Measurements from ENCODE around the gene TCF7L2.
A peak's percentile ranks its signal among the peaks of the same experiment; 100 is the strongest.

Gene TCF7L2

DNA sequence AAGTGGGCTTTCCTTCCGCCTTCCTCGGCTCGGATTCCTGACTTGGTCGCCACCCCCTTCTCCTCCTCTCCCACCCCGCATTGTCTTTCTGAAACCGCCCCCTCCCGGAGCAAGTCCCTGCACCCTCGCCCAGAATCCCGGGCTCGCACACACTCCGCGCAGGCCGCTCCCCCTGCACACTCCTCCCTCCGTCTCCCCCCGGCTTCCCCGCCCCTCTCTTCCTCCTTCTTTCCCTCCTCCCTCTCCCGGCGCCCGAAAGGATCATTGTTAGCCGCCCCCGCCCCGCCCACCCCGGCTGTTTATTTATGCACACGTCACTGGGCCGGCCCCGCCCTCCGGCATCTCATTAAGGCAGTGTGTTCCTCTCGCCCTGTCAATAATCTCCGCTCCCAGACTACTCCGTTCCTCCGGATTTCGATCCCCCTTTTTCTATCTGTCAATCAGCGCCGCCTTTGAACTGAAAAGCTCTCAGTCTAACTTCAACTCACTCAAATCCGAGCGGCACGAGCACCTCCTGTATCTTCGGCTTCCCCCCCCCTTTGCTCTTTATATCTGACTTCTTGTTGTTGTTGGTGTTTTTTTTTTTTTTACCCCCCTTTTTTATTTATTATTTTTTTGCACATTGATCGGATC is at the start of gene TCF7L2:
Gene TCF7L2, plus strand, starts transcription at position 373 of the 633 bp plus-strand sequence. CDS start 510 bp downstream, outside the sequence.
- peak; percentile 18 for DNase-seq (ENCODE audit: low read depth)

DNA sequence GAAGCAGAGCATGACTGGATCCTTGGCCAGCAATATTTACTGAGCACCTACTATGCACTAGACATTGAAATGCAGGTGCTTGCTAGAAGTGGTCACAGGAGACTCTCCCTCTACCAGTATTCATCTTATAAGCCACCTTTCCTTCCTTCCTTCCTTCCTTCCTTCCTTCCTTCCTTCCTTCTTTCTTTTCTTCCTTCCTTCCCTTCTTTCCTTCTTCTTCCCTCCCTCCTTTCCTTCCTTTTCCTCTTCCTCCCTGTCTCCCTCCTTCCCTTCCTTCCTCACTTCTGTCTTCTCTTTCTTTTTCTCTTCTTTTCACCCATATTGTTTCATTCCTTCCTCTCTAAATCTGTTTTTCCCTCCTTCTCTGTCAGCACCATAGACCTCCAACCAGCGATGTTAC is 47.3 kb upstream of the TCF7L2 start:
- DNase-seq (ENCODE audit: low read depth), result no peak

DNA sequence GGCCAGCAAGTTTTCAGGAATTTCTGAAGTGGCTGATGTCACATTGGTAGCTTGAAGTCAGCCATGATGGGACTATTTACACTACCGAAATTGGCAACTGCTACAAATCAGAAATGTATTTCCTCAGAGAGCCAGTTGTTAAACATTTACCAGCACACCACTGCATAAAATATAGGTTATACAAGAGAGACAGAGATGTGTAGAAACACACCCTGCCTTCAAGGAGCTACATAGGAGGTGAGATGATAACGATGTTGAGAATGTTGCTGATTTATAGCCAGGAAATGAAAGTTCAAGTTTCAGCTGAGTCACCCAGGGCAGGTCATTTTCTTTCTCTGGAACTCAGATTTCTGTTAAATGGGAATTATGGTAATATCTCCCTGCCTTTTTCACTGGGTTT is 46.0 kb upstream of the TCF7L2 start:
- DNase-seq (ENCODE audit: low read depth), result no peak

DNA sequence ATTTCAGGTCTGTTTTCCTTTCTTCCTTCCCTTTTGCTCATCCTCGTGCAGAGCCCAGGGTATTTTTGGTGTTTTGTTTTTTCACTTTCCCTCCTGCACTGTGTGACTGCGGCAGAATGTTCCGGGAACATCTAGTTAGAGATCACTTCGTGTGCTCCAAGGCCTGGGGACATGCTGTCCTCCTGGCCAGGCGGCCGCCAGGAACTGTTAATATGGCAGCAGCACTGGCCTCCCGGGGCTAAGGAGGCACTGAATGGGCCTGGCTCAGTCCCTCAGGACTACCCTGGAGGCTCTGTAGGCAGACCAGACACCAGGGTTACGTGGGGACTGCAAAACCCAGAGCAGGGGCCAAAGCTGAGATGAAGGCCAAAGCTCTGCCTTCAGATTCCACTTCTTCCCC is 43.1 kb upstream of the TCF7L2 start:
- no peak for DNase-seq (ENCODE audit: low read depth)

DNA sequence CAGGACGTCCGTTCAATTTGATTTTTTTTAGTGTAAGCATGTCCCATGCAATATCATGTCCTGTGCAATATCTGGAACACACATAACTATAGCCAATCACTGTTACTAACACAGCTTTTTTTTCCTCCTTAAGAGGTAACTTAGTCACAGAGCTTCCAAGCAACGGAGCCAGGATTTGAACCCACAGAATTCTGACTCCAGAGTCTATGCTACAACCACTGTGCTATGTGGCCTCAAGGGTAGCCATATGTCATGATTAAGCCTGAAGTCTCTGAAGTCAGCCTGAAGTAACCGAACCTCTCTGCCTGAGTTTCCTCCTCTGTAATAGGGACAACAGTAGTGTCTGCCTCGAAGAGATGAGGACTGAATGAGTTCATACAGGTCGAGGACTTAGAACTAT is 42.2 kb upstream of the TCF7L2 start:
- DNase-seq (ENCODE audit: low read depth), result no peak

DNA sequence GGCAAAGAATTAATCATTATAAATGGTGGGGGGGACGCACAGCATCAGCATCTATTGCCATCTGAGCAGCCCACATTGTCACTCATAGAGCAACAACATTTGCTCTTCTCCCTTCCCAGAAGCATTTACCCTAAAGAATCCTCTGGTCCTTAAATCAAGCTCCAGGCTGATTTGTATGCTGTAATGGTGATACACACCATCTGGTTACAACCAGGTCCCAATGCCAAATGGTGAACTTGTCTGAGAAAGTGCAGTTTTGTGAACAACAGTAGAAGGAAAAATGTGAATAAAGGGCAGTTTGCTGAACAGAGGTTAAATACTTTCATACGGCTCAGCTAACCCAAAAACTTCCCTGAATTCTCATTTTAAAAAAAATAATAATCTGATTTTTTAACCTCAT is 38.8 kb upstream of the TCF7L2 start:
- DNase-seq (ENCODE audit: low read depth), result no peak

DNA sequence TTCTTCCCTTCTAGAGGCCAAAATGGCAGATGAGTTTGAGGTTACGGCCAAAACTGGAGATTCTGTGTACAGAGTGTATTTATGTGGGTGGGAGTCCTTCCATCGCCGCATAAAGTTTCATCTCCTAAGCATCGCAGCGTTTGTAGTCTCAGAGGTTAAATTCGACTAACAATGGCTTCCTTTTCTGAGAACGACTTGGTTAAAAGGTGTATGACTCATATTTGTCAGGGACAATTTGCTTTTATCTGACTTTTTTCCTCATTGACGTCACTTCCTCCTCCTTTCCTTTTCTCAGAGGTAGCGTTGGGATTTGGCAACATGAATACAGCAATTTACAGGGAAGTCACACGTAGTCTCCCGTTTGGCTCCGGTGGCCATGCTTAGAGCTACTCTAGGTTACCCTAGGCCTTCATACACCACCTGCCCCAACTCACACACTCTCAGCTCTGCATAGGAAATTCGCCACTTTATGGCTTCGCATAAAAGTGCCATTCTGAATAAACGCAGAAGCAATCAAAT is 37.6 kb upstream of the TCF7L2 start:
- DNase-seq (ENCODE audit: low read depth), result no peak

DNA sequence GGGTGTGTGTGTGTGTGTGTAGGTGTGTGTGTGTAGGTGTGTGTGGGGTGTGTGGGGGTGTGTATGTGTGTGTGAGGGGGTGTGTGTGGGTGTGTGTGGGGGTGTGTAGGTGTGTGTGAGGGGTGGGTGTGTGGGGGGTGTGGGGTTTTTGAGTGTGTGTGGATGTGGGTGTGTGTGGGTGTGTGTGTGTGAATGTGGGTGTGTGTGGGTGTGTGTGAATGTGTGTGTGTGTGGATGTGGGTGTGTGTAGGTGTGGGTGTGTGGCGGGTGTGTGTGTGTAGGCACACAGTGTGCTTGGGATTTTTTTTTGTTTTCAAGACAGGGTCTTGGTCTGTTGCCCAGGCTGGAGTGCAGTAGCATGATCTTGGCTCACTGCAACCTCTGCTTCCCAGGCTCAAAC is 36.8 kb upstream of the TCF7L2 start:
- DNase-seq (ENCODE audit: low read depth), result no peak

DNA sequence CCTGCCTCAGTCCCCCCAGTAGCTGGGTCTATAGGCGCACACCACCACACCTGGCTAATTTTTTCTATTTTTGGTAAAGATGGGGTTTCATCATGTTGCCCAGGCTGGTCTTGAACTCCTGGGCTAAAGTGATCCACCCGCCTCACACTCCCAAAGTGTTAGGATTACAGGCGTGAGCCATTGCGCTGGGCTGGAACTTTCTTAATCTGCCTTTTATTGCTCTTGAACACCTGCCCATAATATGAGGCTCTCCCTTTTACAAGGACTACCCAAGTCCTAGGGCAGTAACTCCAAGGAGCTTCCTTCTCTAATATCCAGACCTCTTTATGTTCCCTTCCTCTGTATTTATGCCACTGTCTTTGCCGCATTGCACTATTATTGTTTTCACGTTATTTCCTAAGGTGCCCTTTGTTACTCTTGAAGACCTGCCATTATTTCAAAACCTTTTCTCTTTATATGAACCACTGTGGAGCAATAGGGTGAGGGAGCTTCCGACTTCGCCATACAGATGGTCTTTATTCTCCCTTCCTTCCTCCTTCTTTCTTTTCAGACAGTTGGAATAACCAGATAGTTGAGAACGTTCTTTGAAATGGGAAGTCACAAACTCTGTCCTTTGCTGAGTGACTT is 36.3 kb upstream of the TCF7L2 start:
- DNase-seq (ENCODE audit: low read depth), result no peak

DNA sequence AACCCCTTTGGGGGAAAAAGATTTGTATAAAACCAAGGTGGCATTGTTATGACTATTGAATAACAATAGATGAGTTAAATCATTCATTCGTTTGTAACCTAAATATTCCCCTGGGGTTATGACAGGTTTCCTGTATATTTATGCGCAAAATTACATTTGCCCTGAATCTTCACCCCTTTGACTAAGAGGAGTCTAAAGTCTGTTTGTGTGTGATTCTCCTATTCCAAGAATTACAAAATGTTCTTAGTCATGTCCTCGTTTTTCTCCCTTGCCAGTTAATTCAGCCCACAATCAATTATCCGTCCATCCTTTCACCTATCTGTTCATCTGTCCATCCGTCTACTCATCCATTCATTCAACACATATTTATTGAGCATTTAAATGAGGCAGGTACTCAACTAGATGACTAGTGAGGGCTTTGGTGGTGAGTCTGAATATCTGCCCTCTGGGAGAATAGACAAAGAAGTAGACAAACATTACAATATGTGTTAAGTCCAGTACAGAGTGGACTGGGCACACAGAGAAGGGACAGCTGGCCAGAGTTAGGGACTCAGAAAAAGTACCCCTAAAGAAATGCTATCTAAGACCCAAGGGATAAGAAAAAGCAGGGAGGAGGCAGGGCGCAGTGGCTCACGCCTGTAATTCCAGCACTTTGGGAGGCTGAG is 35.6 kb upstream of the TCF7L2 start:
- no peak for DNase-seq (ENCODE audit: low read depth)

DNA sequence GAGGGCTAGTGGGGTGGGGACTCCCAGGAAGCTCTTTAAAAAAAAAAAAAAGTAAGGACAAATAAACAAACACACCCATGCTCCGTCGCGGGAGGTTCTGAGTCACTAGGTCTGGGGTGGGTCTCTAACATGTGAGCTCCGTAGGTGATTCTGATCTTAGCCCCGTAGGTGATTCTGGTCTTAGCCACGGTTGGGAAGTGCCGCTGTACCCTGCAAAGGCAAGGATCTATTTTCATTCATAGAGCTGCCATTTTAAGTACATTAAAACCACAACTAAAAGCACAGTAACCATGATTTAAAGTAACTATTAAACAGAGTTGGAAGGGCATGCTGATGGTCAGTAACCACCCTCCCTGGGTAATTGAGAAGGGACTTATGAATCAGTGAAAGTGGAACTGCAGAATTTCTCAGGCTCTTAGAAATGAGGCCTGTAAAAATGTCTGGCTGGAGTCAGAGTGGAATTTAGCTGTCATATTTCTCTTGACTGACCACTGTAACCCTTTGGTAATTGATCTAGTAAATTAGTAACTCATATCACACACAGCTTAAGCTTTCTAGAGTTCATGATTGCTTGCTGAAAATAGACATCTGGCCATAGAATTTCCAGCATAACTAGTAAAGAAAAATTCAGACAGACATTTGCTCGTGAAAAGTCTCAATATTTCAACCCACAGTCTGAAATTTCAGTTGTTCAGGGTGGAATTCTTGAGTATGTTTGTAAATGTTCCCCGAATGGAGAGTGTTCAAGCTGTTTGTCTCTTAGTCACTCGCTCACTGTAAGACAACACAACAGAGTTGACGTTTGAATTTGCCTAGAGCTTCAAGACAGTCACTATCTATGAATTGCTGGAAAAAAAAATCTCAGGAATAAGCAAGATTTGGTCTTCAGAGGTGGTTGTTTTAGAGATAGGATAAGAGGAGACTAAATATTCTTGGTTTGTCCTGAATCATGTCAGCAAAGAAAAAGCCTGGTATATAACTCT is 34.2 kb upstream of the TCF7L2 start:
- DNase-seq (ENCODE audit: low read depth), result no peak

DNA sequence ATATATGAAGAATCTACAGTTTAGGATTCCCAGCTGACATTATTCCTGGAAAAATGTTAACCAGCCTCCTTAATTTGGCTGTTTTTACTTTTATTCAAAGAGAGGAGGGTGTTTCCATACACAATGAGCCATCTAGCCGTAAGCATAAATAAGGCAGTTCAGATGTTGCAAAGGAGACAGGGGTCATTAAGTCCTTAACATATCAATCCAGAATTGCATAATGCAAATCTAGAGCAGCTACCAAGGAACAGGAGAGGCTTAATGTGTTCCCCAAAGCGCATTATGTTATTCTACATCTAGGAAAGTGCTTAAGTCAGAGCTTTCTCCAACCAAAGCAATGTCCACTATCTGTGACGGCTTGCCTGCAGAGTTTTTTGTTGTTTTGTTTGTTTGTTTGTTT is 32.4 kb upstream of the TCF7L2 start:
- no peak for DNase-seq (ENCODE audit: low read depth)

DNA sequence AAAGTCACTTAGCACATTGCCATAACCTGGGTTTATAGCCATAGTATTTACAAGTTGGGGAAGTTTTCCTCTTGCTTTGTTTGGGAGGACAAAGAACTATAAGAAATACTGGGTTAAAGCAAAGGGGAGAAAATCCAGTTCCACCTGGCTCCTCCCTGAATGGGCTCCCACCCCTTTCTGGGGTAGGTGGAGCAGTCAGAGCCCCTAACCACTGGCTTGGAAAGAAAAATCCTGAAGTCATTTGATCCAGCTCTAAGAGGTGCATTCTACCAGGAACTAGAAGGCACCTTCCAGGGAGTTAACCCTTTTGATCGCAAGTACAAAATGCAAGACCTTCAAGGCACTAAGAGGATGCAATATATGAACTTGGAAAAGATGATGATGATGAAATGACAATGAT is 31.3 kb upstream of the TCF7L2 start:
- DNase-seq (ENCODE audit: low read depth), result no peak

DNA sequence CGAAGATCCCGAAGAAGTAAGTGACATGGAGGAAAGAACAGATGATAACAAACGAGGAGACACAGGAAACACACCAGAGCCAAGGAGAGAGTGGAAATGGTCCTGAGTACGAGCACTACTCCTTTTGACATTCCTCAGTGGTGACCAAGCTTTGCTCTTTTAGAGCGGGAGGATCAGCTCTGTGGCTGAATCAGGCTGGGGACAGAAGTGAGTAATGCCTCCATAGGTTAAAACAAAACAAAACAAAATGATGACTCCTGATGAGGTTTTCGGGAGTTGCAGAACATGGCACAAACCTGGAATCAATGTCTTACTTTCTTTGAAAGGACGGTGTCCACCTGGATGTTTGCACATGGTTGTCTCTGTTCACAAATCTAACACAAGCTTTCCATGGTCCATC is 30.3 kb upstream of the TCF7L2 start:
- no peak for DNase-seq (ENCODE audit: low read depth)

DNA sequence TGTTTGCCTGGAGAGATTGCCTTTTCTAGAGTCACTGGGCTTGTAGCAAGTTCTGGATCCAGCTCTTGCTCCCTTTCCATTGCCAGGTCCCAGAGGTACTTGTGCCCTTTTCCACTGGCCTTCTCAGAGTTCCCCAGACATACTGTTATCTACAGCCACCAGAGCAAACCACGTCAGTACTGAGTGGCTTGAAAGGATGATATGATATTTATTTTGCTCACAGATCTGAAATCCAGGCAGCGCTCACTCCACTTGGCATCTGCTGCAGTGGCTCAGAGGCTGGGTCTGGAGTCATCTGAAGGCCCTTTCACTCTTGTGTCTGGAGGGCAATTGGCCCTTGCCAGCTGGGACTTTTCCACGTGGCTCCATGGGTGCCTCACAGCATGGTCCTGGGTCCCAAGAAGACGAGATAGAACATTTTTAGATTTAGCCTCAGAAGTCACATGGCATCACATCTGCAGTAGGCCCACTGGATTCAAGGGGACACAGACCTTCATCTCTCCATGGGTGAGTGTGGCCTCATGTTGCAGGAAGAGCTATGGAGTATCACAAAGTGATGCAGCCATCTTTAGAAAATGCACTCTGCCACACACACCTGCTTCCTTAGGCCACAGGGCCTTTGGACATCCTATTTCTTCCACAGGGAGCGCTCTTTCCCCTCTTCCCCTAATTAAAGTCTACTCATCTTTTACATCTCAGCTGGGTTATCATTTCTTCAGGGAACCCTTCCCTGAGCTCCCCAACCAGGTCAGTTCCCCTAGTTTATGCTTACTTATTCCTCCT is 22.9 kb upstream of the TCF7L2 start:
- DNase-seq (ENCODE audit: low read depth), result no peak

DNA sequence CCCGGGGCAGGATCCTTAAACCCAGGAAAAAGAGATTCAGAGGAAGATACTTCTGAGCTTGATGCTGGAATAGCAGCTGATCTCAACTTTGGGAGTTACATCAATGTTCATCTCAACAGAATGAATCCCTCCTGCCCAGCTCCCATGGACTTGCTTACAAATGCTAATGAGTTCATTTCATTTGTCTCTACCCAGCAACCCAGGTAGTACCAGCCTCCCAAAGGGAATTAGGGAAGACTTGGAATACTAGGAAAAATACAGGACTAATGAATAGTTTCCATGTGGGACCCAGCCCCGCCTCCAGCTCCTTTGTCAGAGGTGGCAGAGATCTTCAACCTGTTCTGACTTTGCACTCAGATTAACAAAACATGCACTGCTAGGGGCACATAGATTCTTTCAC is 22.1 kb upstream of the TCF7L2 start:
- no peak for DNase-seq (ENCODE audit: low read depth)

DNA sequence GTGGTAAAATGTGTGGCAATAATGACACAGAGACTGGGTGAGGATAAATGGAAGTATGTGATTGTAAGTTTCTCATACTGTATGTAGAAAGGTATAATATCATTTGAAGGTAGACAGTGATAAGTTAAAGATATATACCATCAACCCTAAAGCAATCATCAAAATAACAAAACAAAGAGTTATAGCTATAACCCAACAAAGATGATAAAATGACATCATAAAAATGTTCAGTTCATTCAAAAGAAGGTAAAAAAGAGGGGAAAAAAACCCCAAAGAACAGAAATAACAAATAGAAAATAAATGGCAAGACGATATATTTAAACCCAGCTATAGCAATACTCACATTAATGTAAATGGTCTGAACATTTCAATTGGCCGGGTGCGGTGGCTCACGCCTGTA is 17.4 kb upstream of the TCF7L2 start:
- DNase-seq (ENCODE audit: low read depth), result no peak

DNA sequence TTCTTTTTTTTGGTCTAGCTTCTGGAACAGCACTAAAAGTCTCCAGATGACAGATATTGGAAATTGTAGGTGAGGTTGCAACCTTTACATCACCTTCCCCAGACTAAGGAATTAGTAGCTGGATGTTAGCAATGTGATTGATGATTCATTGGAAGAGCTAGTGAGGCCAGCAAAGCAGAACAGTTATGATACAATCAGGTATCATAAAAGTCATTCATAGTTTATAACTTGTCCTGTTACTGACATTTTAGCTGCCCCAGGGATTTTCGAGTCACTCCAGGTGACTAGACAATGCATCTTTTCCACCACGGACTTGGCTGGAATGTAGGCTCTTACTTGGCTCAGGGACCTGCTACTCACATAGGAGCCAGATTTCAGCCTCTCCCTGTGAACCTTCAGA is 15.9 kb upstream of the TCF7L2 start:
- no peak for DNase-seq (ENCODE audit: low read depth)

DNA sequence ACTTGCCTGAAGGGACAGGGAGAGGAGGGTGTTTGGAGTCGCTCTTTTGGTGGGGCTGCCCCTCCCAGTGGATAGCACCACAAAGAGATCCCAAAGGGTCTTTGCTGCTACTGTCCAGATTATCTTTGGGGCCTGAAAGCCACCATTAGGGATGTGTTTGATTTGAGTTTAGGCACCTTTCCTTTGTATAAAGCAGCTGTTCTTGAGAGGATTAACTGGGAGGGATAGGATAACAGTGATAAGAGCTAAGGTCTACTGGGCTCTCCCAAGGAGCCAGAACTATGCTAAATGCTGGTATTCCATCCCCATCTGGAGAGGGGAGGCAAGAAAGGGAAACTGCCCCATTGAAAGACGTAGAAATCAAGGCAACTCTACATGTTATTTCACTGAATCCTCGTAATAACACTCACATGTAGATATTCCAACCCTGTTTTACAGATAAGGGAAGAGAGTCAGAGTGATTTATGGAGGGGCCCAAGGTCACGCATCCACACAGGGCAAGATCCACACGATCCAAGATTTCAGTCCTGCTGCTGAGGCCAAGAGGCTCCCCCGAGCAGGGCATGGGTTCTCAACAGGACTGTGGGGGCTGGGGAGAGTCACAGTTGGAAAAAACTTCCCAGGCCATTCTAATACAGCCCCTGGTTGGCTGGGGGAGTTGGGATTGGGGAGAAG is 11.1 kb upstream of the TCF7L2 start:
- DNase-seq (ENCODE audit: low read depth), result no peak

DNA sequence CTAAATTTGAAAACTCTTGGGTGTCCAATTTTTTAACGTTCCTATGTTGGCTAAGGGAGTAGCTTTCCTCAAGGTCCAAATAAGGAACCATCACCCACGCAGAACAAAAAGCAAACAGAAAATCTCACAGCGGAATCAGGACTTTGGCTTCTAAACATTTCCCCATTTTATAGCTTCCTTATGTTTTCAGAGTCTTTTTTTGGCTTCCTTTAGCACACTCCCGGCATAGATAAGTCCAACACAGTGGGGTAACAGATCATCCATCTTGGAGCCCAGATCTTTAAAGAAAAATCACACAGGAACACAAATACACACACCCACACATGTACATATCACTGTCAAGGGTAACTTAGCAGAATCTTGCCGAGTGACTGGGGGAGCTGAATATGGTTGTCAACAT is 4.2 kb upstream of the TCF7L2 start:
- no peak for DNase-seq (ENCODE audit: low read depth)

DNA sequence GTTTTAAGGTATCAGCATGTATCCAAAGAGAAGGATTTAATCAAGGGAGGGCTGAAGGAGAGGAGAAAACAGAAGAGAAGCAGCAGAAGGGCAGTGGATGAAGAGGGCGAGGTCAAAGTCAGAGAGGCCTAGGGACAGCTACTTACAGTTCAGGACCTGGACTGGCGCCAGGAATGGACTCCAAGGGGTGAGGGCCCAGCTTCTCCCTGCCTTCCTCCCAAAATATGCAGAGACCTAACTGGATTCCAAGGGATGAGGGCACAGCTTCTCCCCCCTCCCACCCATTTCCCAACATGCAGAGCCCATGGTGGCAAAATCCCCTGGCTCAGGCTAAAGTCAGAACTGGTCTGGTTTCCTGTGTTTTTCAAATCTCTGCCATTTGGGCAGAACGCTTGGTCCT is 3.4 kb upstream of the TCF7L2 start:
- no peak for DNase-seq (ENCODE audit: low read depth)

Measured in activated T-cell treated with anti-CD3 and anti-CD28 coated beads for 48 hours (primary cell).